Eye (tissue), 1 donor: ENCODE results near the gene CBLB.

Experiments used
- DNase-seq: peaks from one replicate; pipeline ENCODE4 v3.0.0-alpha.2; 2015

Gene CBLB

DNA sequence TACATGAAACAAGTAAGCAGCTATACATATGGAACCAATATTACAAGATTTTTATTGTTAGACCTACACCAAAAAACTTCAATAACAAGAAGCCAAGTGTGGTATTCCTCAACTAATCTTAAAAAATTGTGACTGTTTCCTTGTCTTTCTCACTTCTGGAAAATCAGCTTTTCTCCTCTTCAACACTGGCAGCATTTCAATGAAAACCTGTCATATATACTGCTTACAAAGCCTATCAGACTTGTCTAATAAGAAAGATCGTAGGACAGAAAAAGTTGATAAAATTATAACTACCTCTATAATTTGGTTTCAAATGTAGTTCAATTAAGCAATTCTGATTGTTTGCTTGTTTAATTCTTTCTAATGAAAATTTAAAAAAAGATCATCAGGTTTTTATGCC, 55.1 kb downstream of the CBLB start:
- DNase-seq, result no peak

DNA sequence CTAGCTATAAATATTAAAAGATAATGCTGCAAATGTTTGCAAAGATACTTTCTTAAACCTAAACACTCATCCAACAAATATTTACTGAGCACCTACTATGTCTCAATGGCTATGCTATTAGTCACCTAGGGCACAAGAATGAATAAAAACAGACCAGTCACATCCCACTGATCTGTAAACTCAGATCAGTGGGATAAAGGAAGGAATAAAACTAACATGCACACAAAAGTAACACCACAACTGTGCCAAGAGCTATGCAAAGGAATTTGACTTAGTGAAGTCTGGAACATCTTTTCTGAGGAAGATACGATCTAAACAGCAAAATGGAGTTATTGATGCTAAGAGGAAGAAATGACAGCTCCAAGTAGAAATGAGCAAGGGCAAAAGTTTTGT, 56.6 kb downstream of the CBLB start:
- DNase-seq, result no peak

- no peak for DNase-seq
Measured at GRCh38 chr3:105811518-105812193, 57.2 kb downstream of the CBLB start.

- no peak for DNase-seq
Measured at GRCh38 chr3:105809208-105809888, 59.5 kb downstream of the CBLB start.

GRCh38 chr3:105807701-105808100, 61.1 kb downstream of the CBLB start:
- no peak for DNase-seq

DNA sequence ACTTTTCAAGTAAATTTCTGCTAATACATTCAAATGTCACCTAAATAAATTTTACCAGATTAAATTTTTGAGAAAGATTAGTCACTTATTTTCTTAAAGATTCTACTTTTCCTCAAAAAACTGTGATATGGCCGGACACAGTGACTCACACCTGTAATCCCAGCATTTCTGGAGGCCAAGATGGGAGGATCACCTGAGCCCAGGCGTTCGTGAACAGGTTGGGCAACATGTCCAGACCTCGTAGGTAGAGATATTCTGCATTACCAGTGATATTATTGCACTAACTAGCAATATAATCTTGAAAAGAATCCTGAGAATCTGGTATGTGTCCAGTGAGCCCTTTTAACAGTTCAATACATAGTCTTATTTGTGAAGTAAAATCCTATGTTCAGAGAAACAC, 61.7 kb downstream of the CBLB start:
- no peak for DNase-seq

DNA sequence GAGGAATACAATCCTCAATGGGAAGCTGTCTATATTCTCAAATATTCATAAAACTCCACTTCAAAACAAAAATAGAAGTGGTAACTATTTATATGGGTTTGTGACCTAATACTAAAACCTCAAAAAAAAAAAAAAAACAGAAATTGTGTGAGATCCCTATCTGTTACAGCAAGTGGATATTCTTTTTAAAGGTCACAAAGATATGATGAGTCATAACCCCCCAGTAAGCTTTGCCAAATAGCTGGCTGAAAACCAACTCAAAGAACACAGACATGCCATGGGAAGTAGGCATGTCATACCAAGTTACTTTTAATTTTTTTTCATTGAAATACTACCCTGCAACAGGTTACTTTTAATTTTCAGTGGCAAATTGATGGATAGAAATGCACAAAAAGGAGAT, 62.5 kb downstream of the CBLB start:
- DNase-seq, result no peak

GRCh38 chr3:105805404-105805803, 63.4 kb downstream of the CBLB start:
- no peak for DNase-seq

DNA sequence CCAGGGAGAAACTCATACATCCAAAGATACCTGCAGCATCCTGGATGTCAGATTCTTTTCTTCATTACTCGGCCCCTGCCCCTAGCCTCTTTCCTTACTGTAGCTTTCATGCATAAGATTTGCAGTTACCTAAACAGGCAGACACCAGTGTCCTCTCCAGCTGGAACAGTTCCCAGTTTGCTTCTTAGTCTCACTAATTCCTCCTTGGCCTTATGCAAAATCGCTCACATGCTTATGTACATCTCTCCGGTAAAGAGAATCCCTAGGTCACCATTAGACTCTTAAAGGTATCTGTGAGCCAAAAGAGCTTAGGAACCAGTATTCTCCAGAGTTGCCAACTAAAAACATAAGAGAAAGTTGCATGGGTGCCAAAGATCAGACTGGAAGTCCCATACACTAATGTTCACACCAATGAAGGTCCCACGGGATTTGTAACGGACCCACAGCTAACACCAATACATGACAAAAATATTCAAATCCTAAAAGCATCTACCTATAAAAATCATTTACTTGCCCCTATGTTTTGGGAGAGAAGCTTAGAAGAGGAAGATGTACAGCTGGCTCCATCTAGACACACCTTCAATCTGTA, 66.6 kb downstream of the CBLB start:
- no peak for DNase-seq

DNA sequence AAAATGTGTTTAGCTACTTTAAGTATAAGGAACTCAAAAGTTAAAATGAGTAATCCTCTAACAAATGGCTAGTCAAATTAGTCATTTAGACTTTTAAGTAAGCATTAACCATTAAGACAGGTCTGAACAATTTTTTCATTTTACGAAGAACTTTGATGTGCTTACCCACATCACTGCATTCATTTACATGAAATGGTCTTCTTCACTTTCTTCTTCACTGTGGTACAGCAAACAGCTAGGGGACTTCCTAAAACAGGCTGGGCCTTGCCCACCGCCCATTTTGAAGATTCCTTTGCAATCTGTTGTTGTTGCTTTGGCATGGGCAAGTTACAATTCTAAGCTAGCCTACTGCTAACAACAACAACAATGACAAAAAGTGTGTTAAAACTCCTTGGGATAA, 67.4 kb downstream of the CBLB start:
- DNase-seq, result no peak

DNA sequence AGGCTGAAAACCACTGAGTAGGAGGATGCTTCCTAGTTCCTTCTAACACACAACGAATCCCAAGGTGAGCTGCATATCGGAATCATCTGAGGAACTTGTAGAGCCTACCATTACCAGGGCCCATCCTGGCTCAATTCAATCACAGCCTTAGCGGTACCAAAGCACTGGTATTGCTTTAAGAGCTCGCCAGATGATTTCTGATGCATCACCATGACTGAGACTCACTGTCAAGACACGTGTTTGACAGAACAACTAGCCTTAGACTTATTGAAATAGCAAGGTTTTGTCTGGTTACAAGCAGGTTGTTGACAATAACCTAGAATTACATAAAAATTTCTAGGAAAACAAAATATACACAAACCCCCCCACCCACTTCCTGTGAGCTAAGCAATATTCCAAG, 68.5 kb downstream of the CBLB start:
- DNase-seq, result no peak

DNA sequence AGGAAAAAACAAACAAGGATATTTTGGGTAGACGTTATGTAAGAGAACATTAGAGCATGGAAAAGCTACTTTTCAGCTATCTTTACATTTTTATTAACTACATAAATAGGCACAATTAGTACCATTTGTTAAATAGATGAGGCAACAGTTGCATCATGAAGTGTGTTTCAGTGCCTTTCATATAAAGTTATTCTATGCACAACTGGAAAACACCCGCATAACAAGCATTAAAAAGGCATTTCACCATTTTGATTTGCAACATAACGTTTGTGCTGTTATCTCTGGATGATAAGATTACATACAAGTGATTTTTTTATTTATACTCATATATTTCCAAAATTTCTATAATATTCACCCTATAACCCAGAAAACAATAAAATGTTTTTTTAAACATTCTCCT, 69.5 kb downstream of the CBLB start:
- no peak for DNase-seq

DNA sequence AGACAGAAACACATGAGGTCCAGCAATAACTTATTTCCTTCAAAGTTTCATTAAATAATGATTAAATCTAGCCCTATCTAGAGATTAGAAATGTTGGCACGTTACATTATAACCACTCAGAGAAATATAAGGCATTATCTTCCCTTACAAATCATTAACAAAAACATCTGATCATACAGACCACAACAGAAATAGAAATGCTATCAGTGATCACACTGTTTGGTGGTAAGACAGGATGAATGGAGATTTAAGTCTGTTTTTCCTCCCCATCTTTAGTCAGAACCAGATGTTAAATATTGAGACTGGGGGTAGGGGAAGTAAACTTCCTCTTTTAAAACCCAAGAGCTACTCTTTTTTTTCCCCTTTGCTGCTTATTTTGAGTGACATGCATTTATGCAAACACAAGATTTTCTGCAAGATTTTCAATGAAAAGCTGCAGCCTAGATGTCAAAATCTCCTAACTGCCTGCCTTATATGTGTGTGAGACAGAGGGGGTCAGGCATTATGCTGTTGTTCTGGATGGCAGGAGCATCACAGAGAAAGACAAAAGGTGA, 70.4 kb downstream of the CBLB start:
- peak; percentile 72 for DNase-seq

- DNase-seq, result no peak
Measured at GRCh38 chr3:105793040-105793439, 75.8 kb downstream of the CBLB start.

GRCh38 chr3:105791919-105792786, 76.7 kb downstream of the CBLB start:
- no peak for DNase-seq

- peak; percentile 35 for DNase-seq
Measured at GRCh38 chr3:105791131-105791530, 77.7 kb downstream of the CBLB start.

- DNase-seq, result no peak
Measured at GRCh38 chr3:105790534-105790933, 78.3 kb downstream of the CBLB start.

- no peak for DNase-seq
Measured at GRCh38 chr3:105788593-105788992, 80.2 kb downstream of the CBLB start.

DNA sequence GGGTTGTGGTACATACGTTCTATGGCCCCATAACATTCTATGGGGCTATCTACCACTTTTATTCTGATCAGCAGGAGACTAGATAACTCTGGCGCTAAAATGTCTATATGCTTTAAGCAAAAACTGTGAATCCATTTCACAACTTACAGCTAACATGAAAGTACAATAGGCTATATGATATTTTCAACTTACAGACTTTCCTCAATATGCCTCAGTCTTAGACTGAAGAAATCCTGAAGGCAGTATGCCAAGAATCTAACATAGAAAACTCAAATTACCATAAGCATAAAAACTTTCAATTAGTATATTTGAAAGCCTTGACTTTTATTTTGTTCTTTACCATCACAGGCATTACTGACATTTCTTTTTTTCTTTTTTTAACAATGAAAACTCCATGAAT, 81.4 kb downstream of the CBLB start:
- DNase-seq, result no peak

- no peak for DNase-seq
Measured at GRCh38 chr3:105786990-105787389, 81.8 kb downstream of the CBLB start.

GRCh38 chr3:105786241-105786640, 82.6 kb downstream of the CBLB start:
- no peak for DNase-seq

- no peak for DNase-seq
Measured at GRCh38 chr3:105785803-105786202, 83.0 kb downstream of the CBLB start.

DNA sequence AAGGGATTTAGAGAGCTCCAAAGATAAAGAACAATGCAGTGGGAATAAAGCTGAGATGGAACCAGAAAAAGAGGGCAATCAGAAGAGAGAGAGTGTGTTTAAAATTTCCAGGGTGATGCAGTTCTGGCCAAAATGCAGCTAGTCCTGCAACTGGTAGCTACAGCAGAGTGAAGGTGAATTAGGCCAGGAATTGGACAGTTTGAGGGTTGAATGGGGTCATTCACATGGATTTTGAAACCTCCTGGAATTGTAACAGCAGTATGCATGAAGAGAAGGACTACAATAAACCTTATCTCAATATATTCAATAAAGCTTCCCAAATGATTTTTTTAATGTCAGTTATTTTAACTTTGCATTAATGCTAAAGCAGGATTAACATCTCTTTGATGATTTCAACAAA, 85.2 kb downstream of the CBLB start:
- DNase-seq, result no peak
